ENCODE measurements around the gene FBXL16.
A peak's percentile ranks its signal among the peaks of the same experiment; 100 is the strongest.
"Not testable (repeated sequence)": the region's sequence is repeated elsewhere in the genome, so short reads cannot be mapped to it uniquely, and the experiment has no call there.

FBXL16 gene

DNA sequence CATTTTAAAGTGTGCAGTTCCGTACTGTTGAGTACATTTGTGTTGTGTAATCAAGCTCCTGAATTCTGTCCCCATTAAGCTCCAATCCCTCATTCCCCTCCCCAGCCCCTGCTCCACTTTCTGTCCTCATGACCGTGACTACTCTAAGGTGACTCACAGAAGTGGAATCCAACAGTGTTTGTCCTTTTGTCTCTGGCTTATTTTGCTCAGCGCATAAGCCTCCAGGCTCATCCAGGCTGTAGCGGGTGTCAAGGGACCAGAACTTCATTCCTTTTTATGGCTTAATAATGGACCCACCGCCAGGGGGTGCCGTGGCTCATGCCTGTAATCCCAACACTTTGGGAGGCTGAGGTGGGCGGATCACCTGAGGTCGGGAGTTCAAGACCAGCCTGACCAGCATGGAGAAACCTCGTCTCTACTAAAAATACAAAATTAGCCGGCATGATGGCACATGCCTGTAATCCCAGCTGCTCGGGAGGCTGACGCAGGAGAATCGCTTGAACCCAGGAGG, 7.2 kb upstream of the FBXL16 start:
- H3K36me3 Mint-ChIP-seq (ENCODE audit: low read depth); H3K9me3 Mint-ChIP-seq; H3K4me3 Mint-ChIP-seq: not testable (repeated sequence)
- DNase-seq = peak; percentile 53
- Mint-ChIP-seq H3K4me1 (peaks cover 17% of the 10 kb centered on the region), H3K27ac (peak overlapping the region; percentile 43), H3K27me3 (ENCODE audit: low read depth, poor library complexity) (peaks cover 55% of the 10 kb centered on the region)
- TF ChIP-seq, protein P1, sequence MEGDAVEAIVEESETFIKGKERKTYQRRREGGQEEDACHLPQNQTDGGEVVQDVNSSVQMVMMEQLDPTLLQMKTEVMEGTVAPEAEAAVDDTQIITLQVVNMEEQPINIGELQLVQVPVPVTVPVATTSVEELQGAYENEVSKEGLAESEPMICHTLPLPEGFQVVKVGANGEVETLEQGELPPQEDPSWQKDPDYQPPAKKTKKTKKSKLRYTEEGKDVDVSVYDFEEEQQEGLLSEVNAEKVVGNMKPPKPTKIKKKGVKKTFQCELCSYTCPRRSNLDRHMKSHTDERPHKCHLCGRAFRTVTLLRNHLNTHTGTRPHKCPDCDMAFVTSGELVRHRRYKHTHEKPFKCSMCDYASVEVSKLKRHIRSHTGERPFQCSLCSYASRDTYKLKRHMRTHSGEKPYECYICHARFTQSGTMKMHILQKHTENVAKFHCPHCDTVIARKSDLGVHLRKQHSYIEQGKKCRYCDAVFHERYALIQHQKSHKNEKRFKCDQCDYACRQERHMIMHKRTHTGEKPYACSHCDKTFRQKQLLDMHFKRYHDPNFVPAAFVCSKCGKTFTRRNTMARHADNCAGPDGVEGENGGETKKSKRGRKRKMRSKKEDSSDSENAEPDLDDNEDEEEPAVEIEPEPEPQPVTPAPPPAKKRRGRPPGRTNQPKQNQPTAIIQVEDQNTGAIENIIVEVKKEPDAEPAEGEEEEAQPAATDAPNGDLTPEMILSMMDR (IDR thresholded peaks at IDR 0.05) = peak; percentile 44

DNA sequence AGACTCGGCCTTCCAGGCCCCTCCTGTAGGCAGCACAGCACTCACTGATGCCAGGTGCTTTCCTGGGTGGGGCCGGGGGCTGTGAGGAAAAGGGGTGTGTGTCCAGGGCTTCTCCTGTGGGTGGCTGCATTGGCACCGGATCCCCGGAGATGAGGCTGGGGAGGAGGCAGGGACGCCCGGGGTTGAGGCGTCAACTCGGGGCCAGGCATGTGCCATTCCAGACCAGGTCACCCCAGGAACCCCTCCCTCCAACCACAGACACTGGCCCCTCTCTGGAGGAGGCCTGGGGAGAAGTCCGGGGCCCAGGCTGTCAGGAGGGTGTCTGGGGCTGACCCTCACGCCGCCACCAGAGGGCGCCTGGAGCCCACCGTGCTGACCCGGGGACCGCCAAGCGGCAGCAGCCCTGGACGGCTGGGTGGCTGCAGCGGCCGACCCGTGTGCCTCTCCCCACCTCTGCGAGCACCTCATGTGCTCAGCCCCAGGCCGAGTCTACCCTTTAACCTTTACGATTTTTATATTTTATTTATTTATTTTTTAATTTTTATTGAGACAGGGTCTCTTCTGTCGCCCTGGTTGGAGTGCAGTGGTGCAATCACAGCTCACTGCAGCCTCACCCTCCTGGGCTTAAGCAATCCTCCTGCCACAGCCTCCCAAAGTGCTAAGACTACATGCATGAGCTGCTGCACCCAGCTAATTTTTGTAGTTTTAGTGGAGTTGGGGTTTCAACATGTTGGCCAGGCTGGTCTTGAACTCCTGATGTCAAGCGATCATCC, 6.1 kb upstream of the FBXL16 start:
- H3K4me3 Mint-ChIP-seq = no peak overlapping the region
- peaks cover 65% of the 10 kb centered on the region for H3K27me3 Mint-ChIP-seq (ENCODE audit: low read depth, poor library complexity)
- TF ChIP-seq, protein P1 (IDR thresholded peaks at IDR 0.05) = peak; percentile 96
- peaks cover 17% of the 10 kb centered on the region for H3K4me1 Mint-ChIP-seq
- H3K9me3 Mint-ChIP-seq = no peaks in the 10 kb centered on the region
- DNase-seq = peak; percentile 93
- no peaks in the 10 kb centered on the region for H3K36me3 Mint-ChIP-seq (ENCODE audit: low read depth)
- no peak overlapping the region for H3K27ac Mint-ChIP-seq

DNA sequence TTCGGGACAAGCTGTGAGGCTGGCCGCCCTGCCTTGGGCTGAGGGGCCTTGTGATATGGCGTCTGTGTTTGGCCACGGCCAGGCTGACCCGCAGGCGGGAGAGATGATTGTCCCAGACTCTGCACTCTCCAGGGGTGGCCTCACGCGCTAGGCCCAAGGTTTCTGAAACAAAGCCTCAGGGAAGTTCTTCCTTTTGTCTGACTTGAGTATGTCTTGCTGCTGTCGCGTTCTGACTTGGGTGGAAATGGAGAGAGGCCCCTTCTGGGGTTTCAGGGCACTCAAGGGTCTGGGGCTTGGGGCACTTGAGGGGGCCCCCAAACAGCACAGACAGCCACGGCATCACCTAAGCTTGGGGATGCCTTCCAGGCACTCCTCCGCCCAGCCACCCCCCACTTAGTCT, 5.5 kb upstream of the FBXL16 start:
- Mint-ChIP-seq H3K27me3 (ENCODE audit: low read depth, poor library complexity) (peaks cover 68% of the 10 kb centered on the region), H3K27ac (no peak overlapping the region), H3K4me1 (peaks cover 11% of the 10 kb centered on the region), H3K36me3 (ENCODE audit: low read depth) (no peaks in the 10 kb centered on the region), H3K9me3 (no peaks in the 10 kb centered on the region), H3K4me3 (no peak overlapping the region)
- TF ChIP-seq, protein P1 (IDR thresholded peaks at IDR 0.05) = no peak
- no peak for DNase-seq

- no peaks in the 10 kb centered on the region for H3K36me3 Mint-ChIP-seq (ENCODE audit: low read depth)
- TF ChIP-seq, protein P1 (IDR thresholded peaks at IDR 0.05) = no peak
- H3K4me3 Mint-ChIP-seq = no peak overlapping the region
- H3K4me1 Mint-ChIP-seq = peaks cover 9% of the 10 kb centered on the region
- no peaks in the 10 kb centered on the region for H3K9me3 Mint-ChIP-seq
- no peak for DNase-seq
- H3K27me3 Mint-ChIP-seq (ENCODE audit: low read depth, poor library complexity) = peaks cover 69% of the 10 kb centered on the region
- H3K27ac Mint-ChIP-seq = no peak overlapping the region
These were observed 5.0 kb upstream of the FBXL16 start for GRCh38 chr16:710500-711075.

GRCh38 chr16:709566-710499, 4.2 kb upstream of the FBXL16 start:
- Mint-ChIP-seq H3K9me3 (no peaks in the 10 kb centered on the region), H3K27ac (no peak overlapping the region), H3K4me1 (peaks cover 9% of the 10 kb centered on the region), H3K27me3 (ENCODE audit: low read depth, poor library complexity) (peaks cover 71% of the 10 kb centered on the region), H3K4me3 (no peak overlapping the region), H3K36me3 (ENCODE audit: low read depth) (no peaks in the 10 kb centered on the region)
- DNase-seq = peak; percentile 80
- TF ChIP-seq, protein P1 (IDR thresholded peaks at IDR 0.05) = no peak

Measured in nephron progenitor cell (in vitro differentiated cells).